Measurements from ENCODE around the gene IGF2.

Gene IGF2

GRCh38 chr11:2122907-2123627 is 16.1 kb downstream of the IGF2 start:
- no peak for DNase-seq (ENCODE audit: low read depth)

GRCh38 chr11:2122222-2122906 is 16.8 kb downstream of the IGF2 start:
- DNase-seq (ENCODE audit: low read depth): no peak

GRCh38 chr11:2121227-2122130 is 17.7 kb downstream of the IGF2 start:
- no peak for DNase-seq (ENCODE audit: low read depth)

GRCh38 chr11:2120359-2121100 is 18.7 kb downstream of the IGF2 start:
- no peak for DNase-seq (ENCODE audit: low read depth)

- no peak for DNase-seq (ENCODE audit: low read depth)
These were observed 20.5 kb downstream of the IGF2 start for GRCh38 chr11:2118677-2119076.

- DNase-seq (ENCODE audit: low read depth): no peak
These were observed 22.5 kb downstream of the IGF2 start for GRCh38 chr11:2116680-2117079.

GRCh38 chr11:2115308-2115707 is 23.9 kb downstream of the IGF2 start:
- no peak for DNase-seq (ENCODE audit: low read depth)

GRCh38 chr11:2114430-2115241 is 24.6 kb downstream of the IGF2 start:
- DNase-seq (ENCODE audit: low read depth): no peak

- no peak for DNase-seq (ENCODE audit: low read depth)
These were observed 25.4 kb downstream of the IGF2 start for GRCh38 chr11:2113776-2114175.

- DNase-seq (ENCODE audit: low read depth): no peak
These were observed 28.7 kb downstream of the IGF2 start for GRCh38 chr11:2110521-2110920.

- DNase-seq (ENCODE audit: low read depth): no peak
These were observed 29.6 kb downstream of the IGF2 start for GRCh38 chr11:2109541-2110019.

GRCh38 chr11:2108675-2109491 is 30.3 kb downstream of the IGF2 start:
- DNase-seq (ENCODE audit: low read depth): no peak

- DNase-seq (ENCODE audit: low read depth): no peak
These were observed 31.1 kb downstream of the IGF2 start for GRCh38 chr11:2107941-2108630.

GRCh38 chr11:2107521-2107920 is 31.7 kb downstream of the IGF2 start:
- no peak for DNase-seq (ENCODE audit: low read depth)

GRCh38 chr11:2106583-2107209 is 32.5 kb downstream of the IGF2 start:
- no peak for DNase-seq (ENCODE audit: low read depth)

GRCh38 chr11:2105511-2105910 is 33.7 kb downstream of the IGF2 start:
- DNase-seq (ENCODE audit: low read depth): no peak

GRCh38 chr11:2104524-2105440 is 34.4 kb downstream of the IGF2 start:
- DNase-seq (ENCODE audit: low read depth): no peak
